ENCODE data around the gene EAF1. TPM values are rescaled to one million over a fixed set of nuclear protein-coding genes. Genes with fewer than 3 reads are reported as not detected.

The EAF1 gene
- total RNA-seq, 2 donors from 2014 or later, result 22.7 to 34.3 TPM

DNA sequence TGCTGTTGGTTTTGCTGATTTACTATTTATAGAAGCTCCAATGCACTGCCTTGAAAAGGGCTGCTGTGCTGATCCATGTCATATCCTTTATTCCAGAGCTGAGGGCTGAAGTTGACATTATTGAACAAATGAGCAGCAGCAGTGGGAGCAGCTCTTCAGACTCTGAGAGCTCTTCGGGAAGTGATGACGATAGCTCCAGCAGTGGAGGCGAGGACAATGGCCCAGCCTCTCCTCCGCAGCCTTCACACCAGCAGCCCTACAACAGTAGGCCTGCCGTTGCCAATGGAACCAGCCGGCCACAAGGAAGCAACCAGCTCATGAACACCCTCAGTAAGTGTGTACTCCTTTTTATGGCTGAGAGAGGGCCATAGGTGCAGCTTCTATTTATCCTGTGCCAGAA is 8.8 kb downstream of the EAF1 start:
- DNase-seq (ENCODE audit: low spot score), result no peak

DNA sequence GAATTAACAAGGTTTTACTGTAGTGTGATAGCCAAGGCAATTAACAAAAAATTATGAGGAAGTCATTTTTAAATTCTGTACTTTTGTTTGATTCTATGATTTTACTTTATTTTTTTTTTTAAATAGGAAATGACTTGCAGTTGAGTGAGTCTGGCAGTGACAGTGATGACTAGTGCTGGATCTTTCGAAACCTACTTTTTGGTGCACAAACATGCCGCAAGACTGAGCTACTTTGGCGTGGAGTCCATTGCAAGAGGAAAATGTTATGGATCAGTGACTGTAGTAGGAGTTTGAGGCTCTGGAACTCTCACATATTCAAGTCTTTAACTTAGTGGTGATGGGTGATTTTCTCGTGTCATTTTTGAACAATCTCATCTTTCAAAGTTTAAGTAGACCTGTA is 11.6 kb downstream of the EAF1 start:
- Histone ChIP-seq H3K27ac (peak overlapping the region; percentile 10 to 82), H3K4me3 (no peak overlapping the region), H3K9me3 (no peaks in the 10 kb centered on the region), H3K4me1 (ENCODE audit: control insufficient read depth in 1 of 2, low read depth in 2 of 2) (peaks cover 19 to 31% of the 10 kb centered on the region in 2 donors), H3K27me3 (replicated peaks; ENCODE audit: insufficient read depth) (no peaks in the 10 kb centered on the region), H3K36me3 (peaks cover 46% of the 10 kb centered on the region)
- ATAC-seq (ENCODE audit: insufficient number of reproducible peaks, low FRiP score, low read depth), result no peak
- TF ChIP-seq, protein P1, sequence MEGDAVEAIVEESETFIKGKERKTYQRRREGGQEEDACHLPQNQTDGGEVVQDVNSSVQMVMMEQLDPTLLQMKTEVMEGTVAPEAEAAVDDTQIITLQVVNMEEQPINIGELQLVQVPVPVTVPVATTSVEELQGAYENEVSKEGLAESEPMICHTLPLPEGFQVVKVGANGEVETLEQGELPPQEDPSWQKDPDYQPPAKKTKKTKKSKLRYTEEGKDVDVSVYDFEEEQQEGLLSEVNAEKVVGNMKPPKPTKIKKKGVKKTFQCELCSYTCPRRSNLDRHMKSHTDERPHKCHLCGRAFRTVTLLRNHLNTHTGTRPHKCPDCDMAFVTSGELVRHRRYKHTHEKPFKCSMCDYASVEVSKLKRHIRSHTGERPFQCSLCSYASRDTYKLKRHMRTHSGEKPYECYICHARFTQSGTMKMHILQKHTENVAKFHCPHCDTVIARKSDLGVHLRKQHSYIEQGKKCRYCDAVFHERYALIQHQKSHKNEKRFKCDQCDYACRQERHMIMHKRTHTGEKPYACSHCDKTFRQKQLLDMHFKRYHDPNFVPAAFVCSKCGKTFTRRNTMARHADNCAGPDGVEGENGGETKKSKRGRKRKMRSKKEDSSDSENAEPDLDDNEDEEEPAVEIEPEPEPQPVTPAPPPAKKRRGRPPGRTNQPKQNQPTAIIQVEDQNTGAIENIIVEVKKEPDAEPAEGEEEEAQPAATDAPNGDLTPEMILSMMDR (IDR thresholded peaks at IDR 0.05), result no peak
- no peak for DNase-seq (ENCODE audit: low spot score)

More for the DNA sequence above, 8.8 kb downstream of the EAF1 start:
- peaks cover 19 to 22% of the 10 kb centered on the region in 2 donors for H3K4me1 ChIP-seq (ENCODE audit: control insufficient read depth in 1 of 2, low read depth in 2 of 2)
- H3K27ac ChIP-seq, result no peak overlapping the region
- H3K4me3 ChIP-seq, result no peak overlapping the region
- no peaks in the 10 kb centered on the region for H3K27me3 ChIP-seq (replicated peaks; ENCODE audit: insufficient read depth)
- no peak for ATAC-seq (ENCODE audit: insufficient number of reproducible peaks, low FRiP score, low read depth)
- no peaks in the 10 kb centered on the region for H3K9me3 ChIP-seq
- H3K36me3 ChIP-seq, result peaks cover 61% of the 10 kb centered on the region
- TF ChIP-seq, protein P1 (IDR thresholded peaks at IDR 0.05), result no peak

DNA sequence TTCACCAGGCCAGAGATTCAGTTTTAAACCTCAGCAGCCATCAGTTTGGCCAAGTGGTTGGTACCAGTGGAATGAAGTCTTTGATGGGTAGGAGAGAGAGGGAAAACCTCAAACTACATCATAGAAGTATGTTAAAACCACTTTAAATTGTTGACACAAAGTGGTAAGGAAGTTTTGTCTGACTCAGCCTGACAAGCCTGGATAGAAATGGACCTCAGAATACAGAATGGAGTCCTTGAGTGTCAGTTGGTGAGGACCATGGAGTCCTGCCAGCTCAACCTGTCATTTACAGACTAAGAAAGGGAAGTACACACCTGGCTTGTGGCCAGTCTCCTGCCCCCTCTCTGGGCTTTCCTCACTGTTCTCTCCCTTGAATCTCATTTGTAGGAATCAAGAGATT is 12.1 kb downstream of the EAF1 start:
- DNase-seq (ENCODE audit: low spot score), result no peak

DNA sequence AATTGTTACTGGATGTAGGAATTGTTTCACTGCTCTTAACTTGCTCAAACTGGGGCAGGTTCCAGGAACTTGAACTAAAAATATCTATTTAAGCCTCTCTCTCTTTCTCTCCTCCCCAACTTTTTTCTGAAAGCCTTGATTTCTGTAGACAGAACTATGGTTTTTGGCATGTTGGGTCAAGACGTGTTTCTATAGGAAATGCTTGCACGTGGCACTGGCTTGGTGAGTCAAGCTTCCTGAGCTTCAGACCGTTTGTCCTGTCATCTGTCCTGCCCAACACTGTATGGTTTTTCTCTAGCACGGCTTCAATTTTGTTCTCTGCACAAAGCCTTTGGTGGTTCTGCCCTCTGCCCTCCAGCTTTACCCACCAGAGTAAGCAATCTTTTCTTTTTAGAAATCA is 13.5 kb downstream of the EAF1 start:
- ATAC-seq (ENCODE audit: insufficient number of reproducible peaks, low FRiP score, low read depth) (peak; percentile 54), DNase-seq (ENCODE audit: low spot score) (no peak)
- peak overlapping the region; percentile 66 to 82 for H3K27ac ChIP-seq
- H3K36me3 ChIP-seq, result peaks cover 30% of the 10 kb centered on the region
- H3K9me3 ChIP-seq, result no peaks in the 10 kb centered on the region
- TF ChIP-seq, protein P1 (IDR thresholded peaks at IDR 0.05), result no peak
- no peak overlapping the region for H3K4me3 ChIP-seq
- H3K4me1 ChIP-seq (ENCODE audit: control insufficient read depth in 1 of 2, low read depth in 2 of 2), result peaks cover 19 to 31% of the 10 kb centered on the region in 2 donors
- H3K27me3 ChIP-seq (replicated peaks; ENCODE audit: insufficient read depth), result no peaks in the 10 kb centered on the region

More for the DNA sequence above, 12.1 kb downstream of the EAF1 start:
- Histone ChIP-seq H3K27me3 (replicated peaks; ENCODE audit: insufficient read depth) (no peaks in the 10 kb centered on the region), H3K27ac (peak overlapping the region; percentile 30 to 82), H3K9me3 (no peaks in the 10 kb centered on the region), H3K4me3 (no peak overlapping the region), H3K36me3 (peaks cover 41% of the 10 kb centered on the region), H3K4me1 (ENCODE audit: control insufficient read depth in 1 of 2, low read depth in 2 of 2) (peaks cover 19 to 31% of the 10 kb centered on the region in 2 donors)
- no peak for ATAC-seq (ENCODE audit: insufficient number of reproducible peaks, low FRiP score, low read depth)
- TF ChIP-seq, protein P1 (IDR thresholded peaks at IDR 0.05), result no peak

DNA sequence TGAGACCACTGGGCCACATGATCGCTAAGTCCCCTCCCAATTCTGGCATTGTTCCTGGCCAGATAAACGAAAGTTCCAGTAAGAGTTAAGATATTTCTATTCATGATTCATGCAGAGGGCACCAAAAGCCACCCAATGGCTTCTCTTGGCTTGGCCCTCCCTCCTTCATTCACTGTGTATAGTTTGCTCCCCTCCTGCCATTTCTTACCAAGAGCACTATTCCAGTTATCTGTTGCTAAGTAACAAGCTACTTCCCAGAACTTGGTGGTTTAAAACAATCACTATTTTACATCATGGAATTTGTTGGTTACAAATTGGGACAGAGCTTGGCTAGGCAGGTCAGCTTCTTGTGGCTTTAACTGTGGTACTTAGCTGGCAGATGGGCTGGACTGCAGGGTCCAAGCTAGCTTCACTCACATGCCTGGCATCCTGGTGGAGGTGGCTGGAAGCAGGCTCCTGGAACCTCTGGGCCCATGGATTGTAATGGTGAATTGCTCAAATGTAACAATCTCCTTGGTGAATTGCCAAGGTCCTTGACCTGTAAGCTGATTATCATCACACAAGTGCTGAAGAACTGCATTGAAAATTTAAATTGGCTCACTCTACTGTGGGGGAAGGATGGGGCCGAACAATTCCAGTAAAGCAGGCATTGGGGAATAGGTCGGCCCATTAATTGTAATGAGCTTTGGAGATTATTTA is 16.6 kb downstream of the EAF1 start:
- TF ChIP-seq, protein P1 (IDR thresholded peaks at IDR 0.05), result no peak
- H3K9me3 ChIP-seq, result no peaks in the 10 kb centered on the region
- H3K4me1 ChIP-seq (ENCODE audit: control insufficient read depth in 1 of 2, low read depth in 2 of 2), result peaks cover 16 to 31% of the 10 kb centered on the region in 2 donors
- H3K27ac ChIP-seq, result peak overlapping the region in 1 of 2 donors; percentile 40
- ATAC-seq (ENCODE audit: insufficient number of reproducible peaks, low FRiP score, low read depth), result peak; percentile 19
- no peaks in the 10 kb centered on the region for H3K27me3 ChIP-seq (replicated peaks; ENCODE audit: insufficient read depth)
- no peak overlapping the region for H3K4me3 ChIP-seq
- no peak for DNase-seq (ENCODE audit: low spot score)
- peaks cover 10% of the 10 kb centered on the region for H3K36me3 ChIP-seq

Data from thoracic aorta (tissue), 2 donors.